SK-N-SH (cell line): ENCODE measurements around the gene PIK3C2B. TPM values are rescaled to one million over a fixed set of nuclear protein-coding genes. Genes with fewer than 3 reads are reported as not detected.

Experiments used
- CTCF ChIA-PET: fragments of 300-600, 350-600 bp; formaldehyde crosslinking; extraction: SDS; loops from one replicate; lab custom pipeline; 2021; lab: Yijun Ruan, JAX
- POLR2A ChIA-PET: fragments of 350-600 bp; sonication (Branson Sonifier 250); formaldehyde crosslinking; extraction: SDS; loops from one replicate; lab custom pipeline; 2020; ENCODE audit warnings: antibody characterized with exemption, inconsistent platforms; lab: Yijun Ruan, JAX
- DNase-seq: peaks from one replicate; pipeline ENCODE4 v3.0.0; 2012
- H2AFZ ChIP-seq: fragments of 200-600 bp; sonication (generic); 2 replicates; pipeline ENCODE4 v1.8.1; 2016; ENCODE audit warnings: antibody characterized with exemption, mild to moderate bottlenecking, low read depth
- H3F3A ChIP-seq: fragments of 200-600 bp; sonication (generic); replicated peaks from 2 replicates; pipeline ENCODE3; 2016; ENCODE audit warnings: antibody characterized with exemption, mild to moderate bottlenecking; ENCODE audit not compliant: insufficient read depth
- H3K27ac ChIP-seq, 2 experiments: fragments of 200-500 bp in 1 of 2; fragments of 200-600 bp in 1 of 2; sonication (Bioruptor generic) in 1 of 2; sonication (generic), shearing (Covaris generic) in 1 of 2; 2 replicates each; pipeline versions ENCODE4 v1.5.1 to v1.6.1; 2014 to 2016; ENCODE audit warnings: low read depth in 2 of 2, inconsistent platforms in 1 of 2, low read length in 1 of 2, mild to moderate bottlenecking in 1 of 2, mixed read lengths in 1 of 2
- H3K27me3 ChIP-seq: fragments of 200-600 bp; sonication (generic), shearing (Covaris generic); 2 replicates; pipeline ENCODE4 v1.6.1; 2016; ENCODE audit warnings: mixed run types; ENCODE audit not compliant: insufficient read depth
- H3K36me3 ChIP-seq, 2 experiments: fragments of 200-500 bp in 1 of 2; fragments of 200-600 bp in 1 of 2; sonication (Bioruptor generic) in 1 of 2; sonication (generic) in 1 of 2; replicated peaks in 1 of 2; 2 replicates each; pipeline versions ENCODE3 to v1.5.1; 2014 to 2016; ENCODE audit warnings: low read length in 1 of 2, mild to moderate bottlenecking in 1 of 2; ENCODE audit not compliant: insufficient read depth in 2 of 2, control insufficient read depth in 1 of 2
- H3K4me1 ChIP-seq, 2 experiments: fragments of 200-500 bp in 1 of 2; fragments of 200-600 bp in 1 of 2; sonication (Bioruptor generic) in 1 of 2; sonication (generic), shearing (Covaris generic) in 1 of 2; 2 replicates each; pipeline versions ENCODE4 v1.5.1 to v1.6.1; 2014 to 2016; ENCODE audit warnings: low read depth in 1 of 2, low read length in 1 of 2, mixed run types in 1 of 2; ENCODE audit not compliant: insufficient read depth in 2 of 2, control insufficient read depth in 1 of 2
- H3K4me2 ChIP-seq: fragments of 200-600 bp; sonication (generic), shearing (Covaris generic); 2 replicates; pipeline ENCODE4 v1.6.1; 2017; ENCODE audit warnings: mixed run types
- H3K4me3 ChIP-seq, 2 experiments: fragments of 200-500 bp in 1 of 2; fragments of 200-600 bp in 1 of 2; sonication (Bioruptor generic) in 1 of 2; sonication (generic), shearing (Covaris generic) in 1 of 2; 2 replicates each; pipeline versions ENCODE4 v1.5.1 to v1.8.1; 2014 to 2016; ENCODE audit warnings: low read depth in 2 of 2, inconsistent platforms in 1 of 2, low read length in 1 of 2, mild to moderate bottlenecking in 1 of 2, mixed read lengths in 1 of 2, moderate library complexity in 1 of 2
- H3K79me2 ChIP-seq: fragments of 200-600 bp; sonication (generic); 2 replicates; pipeline ENCODE4 v1.8.1; 2017; ENCODE audit warnings: mild to moderate bottlenecking; ENCODE audit not compliant: insufficient read depth
- H3K9ac ChIP-seq: fragments of 200-600 bp; sonication (generic); 2 replicates; pipeline ENCODE4 v1.6.1; 2017; ENCODE audit warnings: mixed run types
- H3K9me2 ChIP-seq: fragments of 200-600 bp; sonication (generic); 2 replicates; pipeline ENCODE4 v1.6.1; 2017; ENCODE audit warnings: mixed run types
- H3K9me3 ChIP-seq: fragments of 200-600 bp; sonication (generic); 2 replicates; pipeline ENCODE4 v1.6.1; 2017; ENCODE audit warnings: mixed run types, mild to moderate bottlenecking, moderate library complexity
- H4K20me1 ChIP-seq: fragments of 200-600 bp; sonication (generic); 2 replicates; pipeline ENCODE4 v1.6.1; 2017; ENCODE audit warnings: mild to moderate bottlenecking, mixed run types; ENCODE audit not compliant: insufficient read depth
- EP300 ChIP-seq, 2 experiments: IDR thresholded peaks; 2 replicates each; pipeline versions ENCODE4 v1.4.0 to v1.6.1; 2012; ENCODE audit warnings: borderline replicate concordance in 1 of 2, low read depth in 1 of 2, low read length in 1 of 2
- EZH2phosphoT487 ChIP-seq: fragments of 200-600 bp; sonication (generic); IDR thresholded peaks from 2 replicates; pipeline ENCODE4 v1.6.1; 2017; ENCODE audit warnings: low read depth, mixed run types, mild to moderate bottlenecking, antibody characterized with exemption, moderate library complexity, borderline replicate concordance
- FOSL2 ChIP-seq: IDR thresholded peaks from 2 replicates; pipeline ENCODE4 v1.4.0; 2012; ENCODE audit warnings: low read depth, mild to moderate bottlenecking, moderate library complexity, borderline replicate concordance
- GATA2 ChIP-seq: sonication (generic); formaldehyde crosslinking; IDR thresholded peaks from 2 replicates; pipeline ENCODE4 v1.5.0; 2020; ENCODE audit warnings: mild to moderate bottlenecking, missing genetic modification reagents
- MEF2A ChIP-seq: IDR thresholded peaks from 2 replicates; pipeline ENCODE4 v1.4.0; 2012; ENCODE audit warnings: low read depth, borderline replicate concordance
- YY1 ChIP-seq: IDR thresholded peaks from 2 replicates; pipeline ENCODE4 v1.4.0; 2012; ENCODE audit warnings: low read depth, mild to moderate bottlenecking
- WGBS: methylation state at CpG from one replicate; pipeline ENCODE4 v1.1.6; 2017; ENCODE audit warnings: low lambda C conversion rate; 5-methylcytosine and 5-hydroxymethylcytosine counted together
- polyA plus RNA-seq, 3 experiments: library from polyadenylated mRNA; depleted of rRNA; stranded (reverse); fragments of >200 nt; gene quantifications; 2 replicates each; pipeline ENCODE4 v1.2.3, GENCODE V29; 2012

The PIK3C2B gene
- polyA plus RNA-seq, 1 of the 3 experiments (the other 2 are of a cell fraction), result 6.5 TPM

- H3K79me2 ChIP-seq, result no peaks in the 10 kb centered on the region
- no peaks in the 10 kb centered on the region for H3F3A ChIP-seq
- H3K27me3 ChIP-seq, result no peaks in the 10 kb centered on the region
- no peaks in the 10 kb centered on the region for H3K9me3 ChIP-seq
- ChIA-PET POLR2A (no interaction called here), CTCF (interaction anchor here (1.3 to 3.7 kb wide), 5 partner anchors 15 to 39 kb away, joined by 3 to 24 read pairs (median 9); partner anchors contain the start of gene PIK3C2B)
- no peak for DNase-seq
- H3K27ac ChIP-seq, result no peak overlapping the region
- no peaks in the 10 kb centered on the region for H4K20me1 ChIP-seq
- no peak overlapping the region for H3K4me2 ChIP-seq
- no peak overlapping the region for H3K4me3 ChIP-seq
- peaks cover 0 to 13% of the 10 kb centered on the region in 2 experiments for H3K36me3 ChIP-seq
- no peak overlapping the region for H2AFZ ChIP-seq
- H3K4me1 ChIP-seq, result peaks cover 0 to 12% of the 10 kb centered on the region in 2 experiments; a peak in 1 of 4 replicates
- no peak for TF ChIP-seq MEF2A
- TF ChIP-seq EZH2phosphoT487, result no peak
- TF ChIP-seq, all 33 proteins: peak for 0
- no peaks in the 10 kb centered on the region for H3K9me2 ChIP-seq
- no peak overlapping the region for H3K9ac ChIP-seq
- 61% methylated on average over 3 of the region's 3 CpGs for WGBS
These were observed 30.4 kb downstream of the PIK3C2B start for GRCh38 chr1:204464187-204464631.

- H3K9me2 ChIP-seq, result no peaks in the 10 kb centered on the region
- no peaks in the 10 kb centered on the region for H3K79me2 ChIP-seq
- H4K20me1 ChIP-seq, result no peaks in the 10 kb centered on the region
- H3K4me2 ChIP-seq, result no peak overlapping the region
- no peak overlapping the region for H3K9ac ChIP-seq
- H3K4me3 ChIP-seq, result no peak overlapping the region
- H3K4me1 ChIP-seq, result peaks cover 0 to 12% of the 10 kb centered on the region in 2 experiments; a peak in 1 of 4 replicates
- ChIA-PET CTCF (interaction anchor here (1.1 to 2.4 kb wide), 7 partner anchors 14 to 44 kb away, joined by 3 to 12 read pairs (median 6); partner anchors contain the start of gene PIK3C2B), POLR2A (interaction anchor here (0.6 kb wide), 1 partner anchor 13 kb away, joined by 3 read pairs; no protein-coding TSS in a partner anchor)
- peak; percentile 49 for DNase-seq
- 74% methylated on average over 10 of the region's 10 CpGs for WGBS
- no peaks in the 10 kb centered on the region for H3F3A ChIP-seq
- H3K9me3 ChIP-seq, result no peaks in the 10 kb centered on the region
- TF ChIP-seq FOSL2 (no peak), GATA2 (CRISPR knock-in tag) (peak; percentile 45; the same call in 1 of the 2 replicates)
- no peaks in the 10 kb centered on the region for H3K27me3 ChIP-seq
- no peak overlapping the region for H2AFZ ChIP-seq
- H3K36me3 ChIP-seq, result peaks cover 0 to 13% of the 10 kb centered on the region in 2 experiments
- H3K27ac ChIP-seq, result no peak overlapping the region
These were observed 31.2 kb downstream of the PIK3C2B start for GRCh38 chr1:204463125-204464060.

DNA sequence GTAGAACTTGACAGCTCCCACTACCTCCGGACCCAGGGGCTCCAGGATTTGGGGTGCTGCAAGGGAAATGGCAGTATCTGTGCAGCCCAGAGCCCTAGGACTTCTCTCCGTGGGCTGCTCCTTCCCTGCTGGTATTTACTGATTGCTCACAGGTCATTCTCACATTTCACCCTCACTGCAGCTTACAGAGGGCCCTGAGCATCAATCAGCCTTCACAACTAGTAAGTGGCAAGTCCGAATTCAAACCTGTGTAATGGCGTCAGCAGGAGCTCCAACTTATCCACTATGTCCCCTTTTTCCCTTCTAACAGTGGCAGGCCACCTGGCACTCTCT is 32.4 kb downstream of the PIK3C2B start:
- POLR2A ChIA-PET, result no interaction called here
- no peak overlapping the region for H2AFZ ChIP-seq
- no peaks in the 10 kb centered on the region for H3K9me2 ChIP-seq
- no peaks in the 10 kb centered on the region for H3K27me3 ChIP-seq
- H3K9ac ChIP-seq, result no peak overlapping the region
- WGBS, result 92% methylated on average over 3 of the region's 4 CpGs
- no peak for DNase-seq
- H4K20me1 ChIP-seq, result no peaks in the 10 kb centered on the region
- H3K4me1 ChIP-seq, result peaks cover 0 to 12% of the 10 kb centered on the region in 2 experiments; a peak in 2 of 4 replicates
- no peak overlapping the region for H3K4me2 ChIP-seq
- H3K4me3 ChIP-seq, result no peak overlapping the region
- H3K9me3 ChIP-seq, result no peaks in the 10 kb centered on the region
- no peak overlapping the region for H3K27ac ChIP-seq
- H3F3A ChIP-seq, result no peaks in the 10 kb centered on the region
- peaks cover 0 to 16% of the 10 kb centered on the region in 2 experiments for H3K36me3 ChIP-seq
- no peaks in the 10 kb centered on the region for H3K79me2 ChIP-seq
- TF ChIP-seq EP300 (IDR thresholded peaks at IDR 0.05; ENCODE audit: borderline replicate concordance in 1 of 2, low read depth in 1 of 2, low read length in 1 of 2) (no peak), YY1 (no peak)
- CTCF ChIA-PET, result interaction anchor here (1.5 to 2.4 kb wide), 3 partner anchors 15 to 41 kb away, joined by 8 to 12 read pairs (median 9); no protein-coding TSS in a partner anchor
